HEK293 (cell line): ENCODE data around the gene BDNF.

Source experiments
- CTCF ChIA-PET: fragments of 350-600 bp; formaldehyde crosslinking; extraction: SDS; loops from one replicate; lab custom pipeline; 2021; ENCODE audit warnings: antibody characterized with exemption; lab: Yijun Ruan, JAX
- POLR2A ChIA-PET: fragments of 300-600 bp; formaldehyde crosslinking; extraction: SDS; loops from one replicate; lab custom pipeline; 2020; ENCODE audit warnings: antibody characterized with exemption, inconsistent platforms; lab: Yijun Ruan, JAX
- H3K27ac ChIP-seq: fragments of 200-500 bp; sonication (Bioruptor generic); 2 replicates; pipeline ENCODE4 v1.5.1; 2014; ENCODE audit warnings: low read depth, low read length, control low read depth, inconsistent platforms; ENCODE audit errors: extremely low read depth
- H3K36me3 ChIP-seq, 2 experiments: fragments of 200-500 bp in 1 of 2; sonication (Bioruptor generic) in 1 of 2; 1 replicate in 1 of 2; 2 replicates in 1 of 2; pipeline ENCODE4 v1.5.1; 2014 to 2017; ENCODE audit warnings: inconsistent platforms in 2 of 2, low read length in 2 of 2; ENCODE audit not compliant: control insufficient read depth in 2 of 2, insufficient read depth in 1 of 2
- H3K4me1 ChIP-seq: fragments of 200-500 bp; sonication (Bioruptor generic); 2 replicates; pipeline ENCODE4 v1.5.1; 2014; ENCODE audit warnings: mild to moderate bottlenecking, low read length, inconsistent platforms; ENCODE audit not compliant: control insufficient read depth, insufficient read depth
- H3K4me3 ChIP-seq: 2 replicates; pipeline ENCODE4 v1.5.1; 2011; ENCODE audit warnings: low read depth, mild to moderate bottlenecking, control low read depth, low read length, moderate library complexity
- H3K9me3 ChIP-seq: fragments of 200-500 bp; sonication (Bioruptor generic); 2 replicates; pipeline ENCODE4 v1.5.1; 2014; ENCODE audit warnings: low read depth, low read length, inconsistent platforms; ENCODE audit not compliant: control insufficient read depth, insufficient read depth
- EGR2 ChIP-seq: fragments of 450-650 bp; formaldehyde crosslinking; IDR thresholded peaks from 2 replicates; pipeline ENCODE4 v1.5.1; 2016; ENCODE audit warnings: low read depth, missing biosample characterization, missing genetic modification characterization
- ELK4 ChIP-seq: IDR thresholded peaks from 2 replicates; pipeline ENCODE4 v1.6.1; 2011; ENCODE audit warnings: mild to moderate bottlenecking, low read depth, low read length, borderline replicate concordance
- GLIS1 ChIP-seq: fragments of 450-650 bp; formaldehyde crosslinking; IDR thresholded peaks from 2 replicates; pipeline ENCODE4 v1.5.1; 2016; ENCODE audit warnings: missing biosample characterization, missing genetic modification characterization
- INSM2 ChIP-seq: fragments of 450-650 bp; formaldehyde crosslinking; IDR thresholded peaks from 2 replicates; pipeline ENCODE4 v1.5.1; 2016; ENCODE audit warnings: missing biosample characterization, missing genetic modification characterization
- KLF9 ChIP-seq: fragments of 450-650 bp; formaldehyde crosslinking; IDR thresholded peaks from 2 replicates; pipeline ENCODE4 v1.5.1; 2016; ENCODE audit warnings: missing biosample characterization, missing genetic modification characterization, low read depth
- PRDM1 ChIP-seq: fragments of 450-650 bp; formaldehyde crosslinking; IDR thresholded peaks from 2 replicates; pipeline ENCODE4; 2016; ENCODE audit warnings: missing biosample characterization, missing genetic modification characterization
- SP2 ChIP-seq: fragments of 450-650 bp; formaldehyde crosslinking; IDR thresholded peaks from 2 replicates; pipeline ENCODE4 v1.5.1; 2016; ENCODE audit warnings: missing biosample characterization, missing genetic modification characterization
- ZBTB48 ChIP-seq: fragments of 450-650 bp; formaldehyde crosslinking; IDR thresholded peaks from 2 replicates; pipeline ENCODE4 v1.5.1; 2016; ENCODE audit warnings: missing biosample characterization, missing genetic modification characterization
- ZNF16 ChIP-seq: fragments of 450-650 bp; formaldehyde crosslinking; IDR thresholded peaks from 2 replicates; pipeline ENCODE4 v1.5.1; 2016; ENCODE audit warnings: low read depth, missing biosample characterization, missing genetic modification characterization
- ZNF223 ChIP-seq: fragments of 450-650 bp; formaldehyde crosslinking; IDR thresholded peaks from 2 replicates; pipeline ENCODE4 v1.5.1; 2016; ENCODE audit warnings: missing biosample characterization, missing genetic modification characterization
- ZNF292 ChIP-seq: fragments of 450-650 bp; formaldehyde crosslinking; IDR thresholded peaks from 2 replicates; pipeline ENCODE4 v1.5.1; 2016; ENCODE audit warnings: low read depth, missing biosample characterization, missing genetic modification characterization, borderline replicate concordance
- ZNF48 ChIP-seq: fragments of 450-650 bp; formaldehyde crosslinking; IDR thresholded peaks from 2 replicates; pipeline ENCODE4 v1.5.1; 2016; ENCODE audit warnings: missing biosample characterization, missing genetic modification characterization
- ZNF549 ChIP-seq: fragments of 450-650 bp; IDR thresholded peaks from 2 replicates; pipeline ENCODE4 v1.5.1; 2018; ENCODE audit warnings: missing biosample characterization, missing genetic modification characterization, mild to moderate bottlenecking, inconsistent platforms, moderate library complexity
- ZNF555 ChIP-seq: fragments of 450-650 bp; formaldehyde crosslinking; conservative IDR thresholded peaks from 2 replicates; pipeline ENCODE4 v1.5.1; 2017; ENCODE audit warnings: missing biosample characterization, mild to moderate bottlenecking, missing genetic modification characterization, inconsistent platforms
- ZNF747 ChIP-seq: fragments of 450-650 bp; formaldehyde crosslinking; IDR thresholded peaks from 2 replicates; pipeline ENCODE4 v1.5.1; 2016; ENCODE audit warnings: missing biosample characterization, missing genetic modification characterization
- ZXDB ChIP-seq: fragments of 450-650 bp; formaldehyde crosslinking; IDR thresholded peaks from 2 replicates; pipeline ENCODE4 v1.5.1; 2016; ENCODE audit warnings: missing biosample characterization, missing genetic modification characterization
- TF ChIP-seq, protein P1 (sequence below): fragments of 450-650 bp; formaldehyde crosslinking; IDR thresholded peaks from 2 replicates; pipeline ENCODE4 v1.5.1; 2016; ENCODE audit warnings: missing biosample characterization, missing genetic modification characterization
- TF ChIP-seq, protein P2 (sequence below): fragments of 450-650 bp; IDR thresholded peaks from 2 replicates; pipeline ENCODE4 v1.5.1; 2018; ENCODE audit warnings: missing biosample characterization, missing genetic modification characterization

BDNF gene

DNA sequence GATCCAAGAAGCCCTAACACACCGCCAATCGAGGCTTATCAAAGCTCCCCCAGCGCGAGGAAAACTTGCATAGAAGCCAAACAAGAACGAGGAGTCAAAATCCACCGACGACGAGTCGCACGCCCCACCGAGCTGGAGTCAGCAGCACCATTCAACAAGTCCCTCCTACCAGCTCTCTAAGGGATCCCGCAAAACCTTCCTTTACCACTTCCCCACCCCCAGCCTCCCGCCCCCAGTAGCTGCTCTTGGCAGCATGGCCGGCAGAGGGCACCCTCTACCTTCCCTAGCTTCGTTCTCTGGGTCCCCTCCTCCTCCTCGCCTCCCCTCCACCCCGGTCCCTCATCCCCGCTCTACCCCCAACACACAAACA is 1.4 kb downstream of the BDNF start (continued):
- peak; percentile 93 for TF ChIP-seq ZBTB48 (tag by site-specific recombination)
- no peak for TF ChIP-seq ZNF549
- no peak for TF ChIP-seq ZNF747 (tag by site-specific recombination)
- no peak for TF ChIP-seq ZNF292 (tag by site-specific recombination)
- no peak for TF ChIP-seq ZXDB (tag by site-specific recombination)
- TF ChIP-seq PRDM1 (tag by site-specific recombination) = no peak
- TF ChIP-seq ZNF223 = no peak
- no peak for TF ChIP-seq ZNF16 (tag by site-specific recombination)
- TF ChIP-seq SP2 = peak; percentile 51
- TF ChIP-seq KLF9 = peak; percentile 46; the same call in 1 of the 2 replicates
- TF ChIP-seq, protein P1, sequence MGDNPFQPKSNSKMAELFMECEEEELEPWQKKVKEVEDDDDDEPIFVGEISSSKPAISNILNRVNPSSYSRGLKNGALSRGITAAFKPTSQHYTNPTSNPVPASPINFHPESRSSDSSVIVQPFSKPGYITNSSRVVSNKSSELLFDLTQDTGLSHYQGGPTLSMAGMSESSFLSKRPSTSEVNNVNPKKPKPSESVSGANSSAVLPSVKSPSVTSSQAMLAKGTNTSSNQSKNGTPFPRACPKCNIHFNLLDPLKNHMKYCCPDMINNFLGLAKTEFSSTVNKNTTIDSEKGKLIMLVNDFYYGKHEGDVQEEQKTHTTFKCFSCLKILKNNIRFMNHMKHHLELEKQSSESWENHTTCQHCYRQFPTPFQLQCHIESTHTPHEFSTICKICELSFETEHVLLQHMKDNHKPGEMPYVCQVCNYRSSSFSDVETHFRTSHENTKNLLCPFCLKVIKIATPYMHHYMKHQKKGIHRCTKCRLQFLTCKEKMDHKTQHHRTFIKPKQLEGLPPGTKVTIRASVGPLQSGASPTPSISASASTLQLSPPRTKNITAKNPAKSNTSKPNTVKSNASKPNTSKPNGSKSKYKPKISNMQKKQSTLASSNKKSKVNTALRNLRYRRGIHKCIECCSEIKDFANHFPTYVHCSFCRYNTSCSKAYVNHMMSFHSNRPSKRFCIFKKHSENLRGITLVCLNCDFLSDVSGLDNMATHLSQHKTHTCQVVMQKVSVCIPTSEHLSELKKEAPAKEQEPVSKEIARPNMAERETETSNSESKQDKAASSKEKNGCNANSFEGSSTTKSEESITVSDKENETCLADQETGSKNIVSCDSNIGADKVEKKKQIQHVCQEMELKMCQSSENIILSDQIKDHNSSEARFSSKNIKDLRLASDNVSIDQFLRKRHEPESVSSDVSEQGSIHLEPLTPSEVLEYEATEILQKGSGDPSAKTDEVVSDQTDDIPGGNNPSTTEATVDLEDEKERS (tag by site-specific recombination) = no peak
- TF ChIP-seq GLIS1 (tag by site-specific recombination) = peak; percentile 42
- TF ChIP-seq, protein P2, sequence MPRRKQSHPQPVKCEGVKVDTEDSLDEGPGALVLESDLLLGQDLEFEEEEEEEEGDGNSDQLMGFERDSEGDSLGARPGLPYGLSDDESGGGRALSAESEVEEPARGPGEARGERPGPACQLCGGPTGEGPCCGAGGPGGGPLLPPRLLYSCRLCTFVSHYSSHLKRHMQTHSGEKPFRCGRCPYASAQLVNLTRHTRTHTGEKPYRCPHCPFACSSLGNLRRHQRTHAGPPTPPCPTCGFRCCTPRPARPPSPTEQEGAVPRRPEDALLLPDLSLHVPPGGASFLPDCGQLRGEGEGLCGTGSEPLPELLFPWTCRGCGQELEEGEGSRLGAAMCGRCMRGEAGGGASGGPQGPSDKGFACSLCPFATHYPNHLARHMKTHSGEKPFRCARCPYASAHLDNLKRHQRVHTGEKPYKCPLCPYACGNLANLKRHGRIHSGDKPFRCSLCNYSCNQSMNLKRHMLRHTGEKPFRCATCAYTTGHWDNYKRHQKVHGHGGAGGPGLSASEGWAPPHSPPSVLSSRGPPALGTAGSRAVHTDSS (tag by site-specific recombination) = peak; percentile 71
- TF ChIP-seq, all 188 proteins: peak for 22

DNA sequence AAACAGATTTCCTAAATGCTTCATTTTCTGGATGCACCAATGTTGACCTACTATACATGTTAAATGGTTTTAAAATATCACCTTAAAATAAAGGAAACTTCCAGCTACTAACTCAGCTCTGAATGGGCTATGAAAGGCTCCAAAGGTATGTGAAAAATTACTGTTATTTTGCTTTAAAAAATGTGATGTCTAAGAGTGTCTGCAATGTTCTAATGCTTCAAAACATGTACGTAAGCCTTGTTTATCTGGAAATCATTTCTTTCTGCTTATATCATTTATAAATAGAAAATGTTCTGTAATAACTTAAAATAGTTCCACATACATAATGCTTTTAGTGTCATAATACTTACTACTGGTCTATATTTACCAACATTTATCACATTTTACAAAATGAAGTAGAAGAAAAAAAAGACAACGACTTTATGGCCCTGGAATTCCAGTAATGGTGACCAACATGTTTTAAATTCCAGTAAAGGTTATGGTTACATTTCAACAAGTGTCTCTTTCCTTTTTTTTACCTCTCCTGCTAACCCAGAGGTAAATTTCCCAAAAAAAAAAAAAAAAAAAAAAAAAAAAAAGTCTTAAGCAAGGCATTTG is 2.5 kb downstream of the BDNF start:
- no peaks in the 10 kb centered on the region for H3K4me1 ChIP-seq
- no peaks in the 10 kb centered on the region for H3K36me3 ChIP-seq
- POLR2A ChIA-PET = interaction anchor here (0.7 kb wide), 1 partner anchor 578 kb away, joined by 4 read pairs; no protein-coding TSS in a partner anchor
- TF ChIP-seq KLF9 (no peak), ZNF48 (no peak), INSM2 (tag by site-specific recombination) (no peak), EGR2 (tag by site-specific recombination) (no peak), ZNF555 (tag by site-specific recombination) (no peak), ELK4 (no peak)
- CTCF ChIA-PET = interaction anchor here (0.6 to 3.1 kb wide), 5 partner anchors 150 to 1632 kb away, joined by 3 to 19 read pairs (median 6); no protein-coding TSS in a partner anchor
- no peak overlapping the region for H3K4me3 ChIP-seq
- no peak overlapping the region for H3K27ac ChIP-seq
- H3K9me3 ChIP-seq = no peaks in the 10 kb centered on the region
